Measurements from ENCODE around the gene MRPL12. TPM values are rescaled to one million over a fixed set of nuclear protein-coding genes. Genes with fewer than 3 reads are reported as not detected.

Gene MRPL12
- total and polyA plus RNA-seq, 7 donors, result 93.0 to 558 (median 175) TPM

GRCh38 chr17:81683208-81683583, 20.0 kb upstream of the MRPL12 start:
- no peaks in the 10 kb centered on the region for H3K27me3 ChIP-seq (ENCODE audit: insufficient read depth in 3 of 3, low read length in 2 of 3)
- 0 to 1% (median 1%) methylated on average over 33 to 37 of the region's 37 CpGs for WGBS, 3 donors
- no peaks in the 10 kb centered on the region for H3K9me3 ChIP-seq
- DNase-seq (no peak), ATAC-seq (peak in 1 of 4 donors; percentile 4)
- peak overlapping the region; percentile 97 for H3K4me3 ChIP-seq
- peaks cover 15% of the 10 kb centered on the region for H3K4me1 ChIP-seq
- intact Hi-C loops (cut with DNase I), result loop anchor here in 1 of 2 donors (5.0 kb wide), 1 partner anchor 46 kb away; the partner anchor contains the start of genes NPLOC4 and TSPAN10
- no peak for TF ChIP-seq CTCF (IDR thresholded peaks at IDR 0.05)
- peaks cover 8 to 35% of the 10 kb centered on the region in 2 donors for H3K36me3 ChIP-seq (ENCODE audit: insufficient read depth in 1 of 2, low read depth in 1 of 2)
- H3K27ac ChIP-seq, result peak overlapping the region; percentile 84

DNA sequence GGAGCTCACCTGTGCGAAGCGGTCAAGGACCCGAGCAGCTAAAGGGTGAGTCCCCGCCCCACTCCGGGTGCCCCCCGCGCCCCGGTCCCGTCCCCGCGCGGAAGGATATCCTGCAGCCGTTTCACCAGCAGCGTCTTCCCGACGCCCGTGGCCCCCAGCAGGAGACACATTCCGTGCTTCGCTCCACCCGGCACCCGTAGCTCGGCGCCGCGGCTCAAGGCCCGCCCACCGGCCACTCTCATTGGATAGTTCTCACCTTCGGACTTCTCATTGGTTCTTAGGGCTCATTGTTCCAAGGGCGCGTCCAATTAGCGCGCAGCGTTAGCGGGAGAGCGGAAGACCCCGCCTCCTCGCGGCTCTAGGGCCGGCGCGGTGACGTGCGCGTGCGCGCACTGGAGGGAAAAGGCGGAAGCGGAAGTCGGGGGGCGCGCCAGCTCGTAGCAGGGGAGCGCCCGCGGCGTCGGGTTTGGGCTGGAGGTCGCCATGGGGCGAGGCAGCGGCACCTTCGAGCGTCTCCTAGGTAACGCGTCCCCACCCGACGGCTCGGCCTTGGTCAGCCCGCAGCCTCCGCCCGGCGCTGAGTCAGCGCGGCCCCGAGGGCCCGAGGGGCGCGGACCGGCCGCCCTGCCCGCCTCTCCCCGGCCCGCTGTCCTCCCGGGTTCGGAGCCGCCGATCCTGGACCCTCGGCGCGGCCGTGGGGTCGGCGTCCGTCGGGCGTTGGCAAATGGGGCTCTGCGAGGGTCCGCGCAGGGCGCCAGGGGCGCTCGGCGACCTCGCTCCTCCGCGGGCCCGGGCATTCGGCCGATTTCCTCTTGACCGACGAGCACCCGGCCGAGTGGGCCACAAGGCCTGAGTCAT, 19.4 kb upstream of the MRPL12 start, which contains the start of the genes ARL16 and HGS:
TSS of gene ARL16 (minus strand) at position 214 of the 858 bp plus-strand sequence. CDS start at position 170, 44 bp downstream.
TSS of gene HGS (plus strand) at position 428 of the 858 bp plus-strand sequence. CDS start at position 484, 56 bp downstream.
- Histone ChIP-seq H3K4me3 (peak within 1 kb of the TSS; percentile 97), H3K27me3 (ENCODE audit: insufficient read depth in 3 of 3, low read length in 2 of 3) (no peaks in the 10 kb centered on the region), H3K27ac (peak within 1 kb of the TSS; percentile 84), H3K36me3 (ENCODE audit: insufficient read depth in 1 of 2, low read depth in 1 of 2) (peaks cover 8 to 41% of the 10 kb centered on the region in 2 donors), H3K9me3 (no peaks in the 10 kb centered on the region), H3K4me1 (peaks cover 15% of the 10 kb centered on the region)
- intact Hi-C loops (cut with DNase I), result loop anchor here in 1 of 2 donors (5.0 kb wide), 1 partner anchor 47 kb away; the partner anchor contains the start of genes NPLOC4 and TSPAN10
- TF ChIP-seq CTCF (IDR thresholded peaks at IDR 0.05), result no peak
- 0 to 1% (median 0%) methylated on average over 67 to 112 of the region's 112 CpGs for WGBS, 3 donors
- DNase-seq, result peak; percentile 98 to 99
- ATAC-seq, result peak; percentile 98 to 99 (median 98)

DNA sequence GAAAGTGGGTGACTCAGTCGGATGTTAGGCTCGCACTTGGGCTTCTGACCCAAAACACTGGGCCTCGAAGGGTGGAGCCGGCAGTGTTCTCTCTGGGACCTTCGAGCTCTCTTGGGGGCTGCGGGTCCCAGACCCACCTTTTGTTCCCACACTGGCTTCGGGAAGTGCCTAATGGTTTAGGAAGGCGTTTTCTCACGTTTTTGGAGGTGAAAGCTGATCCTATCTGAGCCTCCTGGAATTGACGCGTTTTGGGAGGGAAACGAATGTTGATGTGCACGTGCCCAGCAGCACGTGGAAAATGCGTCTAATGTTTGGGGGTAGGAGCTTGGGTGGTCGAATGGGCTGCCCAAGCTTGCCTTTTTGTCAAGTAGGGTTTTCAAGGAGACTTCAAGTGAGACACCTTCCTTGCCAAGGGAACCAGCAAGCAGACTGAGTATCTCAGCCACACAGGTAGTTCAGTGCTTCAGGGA, 18.7 kb upstream of the MRPL12 start:
- DNase-seq (no peak), ATAC-seq (peak in 1 of 4 donors; percentile 12)
- peak overlapping the region; percentile 97 for H3K4me3 ChIP-seq
- peak overlapping the region; percentile 84 for H3K27ac ChIP-seq
- no peaks in the 10 kb centered on the region for H3K27me3 ChIP-seq (ENCODE audit: insufficient read depth in 3 of 3, low read length in 2 of 3)
- peaks cover 8 to 47% of the 10 kb centered on the region in 2 donors for H3K36me3 ChIP-seq (ENCODE audit: insufficient read depth in 1 of 2, low read depth in 1 of 2)
- no peaks in the 10 kb centered on the region for H3K9me3 ChIP-seq
- intact Hi-C loops (cut with DNase I), result loop anchor here in 1 of 2 donors (5.0 kb wide), 1 partner anchor 47 kb away; the partner anchor contains the start of genes NPLOC4 and TSPAN10
- H3K4me1 ChIP-seq, result peaks cover 15% of the 10 kb centered on the region
- WGBS, 3 donors, result 1 to 5% (median 2%) methylated on average over 16 of the region's 16 CpGs
- no peak for TF ChIP-seq CTCF (IDR thresholded peaks at IDR 0.05)

- no peak for TF ChIP-seq CTCF (IDR thresholded peaks at IDR 0.05)
- Histone ChIP-seq H3K4me1 (peaks cover 15% of the 10 kb centered on the region), H3K36me3 (ENCODE audit: insufficient read depth in 1 of 2, low read depth in 1 of 2) (peaks cover 8 to 54% of the 10 kb centered on the region in 2 donors), H3K27me3 (ENCODE audit: insufficient read depth in 3 of 3, low read length in 2 of 3) (no peaks in the 10 kb centered on the region), H3K9me3 (no peaks in the 10 kb centered on the region), H3K27ac (peak overlapping the region; percentile 84), H3K4me3 (peak overlapping the region; percentile 97)
- DNase-seq (peak in 1 of 2 donors; percentile 50), ATAC-seq (no peak)
- 70 to 74% (median 74%) methylated on average over 12 of the region's 12 CpGs for WGBS, 3 donors
- intact Hi-C loops (cut with DNase I), result no loop called here
Observed at GRCh38 chr17:81685108-81685507, 18.1 kb upstream of the MRPL12 start.

Data from psoas muscle (tissue), 8 donors.